Endothelial cell of umbilical vein (primary cell): Measurements from ENCODE around the gene EGFL6. TPM values are rescaled to one million over a fixed set of nuclear protein-coding genes. Genes with fewer than 3 reads are reported as not detected.

ENCODE experiments used
- BruUV-seq: library from RNA; stranded (reverse); fragments of 400-500 nt; replicated peaks from 2 replicates; lab custom pipeline; 2021; lab: Mats Ljungman, UMichigan
- CTCF ChIA-PET: fragments of 300-600, 350-600 bp; sonication (Branson Sonifier 250); formaldehyde crosslinking; loops from one replicate; lab custom pipeline; 2021; ENCODE audit warnings: antibody characterized with exemption, inconsistent platforms; lab: Charles Lee
- POLR2A ChIA-PET: fragments of 300-600, 350-600 bp; sonication (Branson Sonifier 250); formaldehyde crosslinking; loops from one replicate; lab custom pipeline; 2021; ENCODE audit warnings: antibody characterized with exemption, inconsistent platforms; lab: Charles Lee
- DNase-seq: peaks from one replicate; pipeline ENCODE4 v3.0.0-alpha.2; 2011; ENCODE audit warnings: low read depth, low spot score
- FAIRE-seq: peaks from 2 replicates; lab custom pipeline; 2011; peaks lifted over from hg19 to GRCh38; lab: Jason Lieb, UNC
- H2AFZ ChIP-seq: 2 replicates; pipeline ENCODE4 v1.6.0; 2012; ENCODE audit warnings: low read depth, low read length, control low read depth, inconsistent platforms
- H3K27ac ChIP-seq: 2 replicates; pipeline ENCODE4 v1.5.1; 2011; ENCODE audit warnings: low read depth, mild to moderate bottlenecking, control low read depth, low read length, moderate library complexity; ENCODE audit not compliant: insufficient read depth
- H3K27me3 ChIP-seq, 2 experiments: 2 replicates each; pipeline versions ENCODE4 v1.6.0 to v1.6.1; 2011; ENCODE audit warnings: low read length in 2 of 2, mixed read lengths in 1 of 2; ENCODE audit not compliant: control insufficient read depth in 2 of 2, insufficient read depth in 2 of 2
- H3K36me3 ChIP-seq, 2 experiments: 2 replicates in 1 of 2; 3 replicates in 1 of 2; pipeline ENCODE4 v1.5.1; 2011; ENCODE audit warnings: low read length in 2 of 2, mild to moderate bottlenecking in 1 of 2, moderate library complexity in 1 of 2; ENCODE audit not compliant: control insufficient read depth in 2 of 2, insufficient read depth in 2 of 2; ENCODE audit errors: extremely low read depth in 1 of 2
- H3K4me1 ChIP-seq: 3 replicates; pipeline ENCODE4 v1.5.1; 2011; ENCODE audit warnings: mild to moderate bottlenecking, low read length; ENCODE audit not compliant: control insufficient read depth, insufficient read depth; ENCODE audit errors: extremely low read depth
- H3K4me2 ChIP-seq: 2 replicates; pipeline ENCODE4 v1.6.1; 2011; ENCODE audit warnings: low read length, control low read depth, mixed read lengths; ENCODE audit not compliant: insufficient read depth
- H3K4me3 ChIP-seq, 3 experiments: fragments of 200-600 bp in 1 of 3; sonication (generic), shearing (Covaris generic) in 1 of 3; replicated peaks in 1 of 3; 2 replicates each; pipeline ENCODE4 v1.5.1; 2011 to 2016; ENCODE audit warnings: control low read depth in 3 of 3, low read length in 3 of 3, mild to moderate bottlenecking in 2 of 3, inconsistent platforms in 1 of 3, low read depth in 1 of 3, moderate library complexity in 1 of 3; ENCODE audit not compliant: insufficient read depth in 1 of 3
- H3K79me2 ChIP-seq: 2 replicates; pipeline ENCODE4 v1.6.0; 2012; ENCODE audit warnings: low read length, inconsistent platforms; ENCODE audit not compliant: control insufficient read depth, insufficient read depth
- H3K9ac ChIP-seq: replicated peaks from 2 replicates; pipeline ENCODE3; 2011; ENCODE audit warnings: low read length, control low read depth; ENCODE audit not compliant: insufficient read depth; ENCODE audit errors: extremely low read depth
- H3K9me1 ChIP-seq: replicated peaks from 3 replicates; pipeline ENCODE4 v1.6.0; 2011; ENCODE audit warnings: mild to moderate bottlenecking, low read length; ENCODE audit not compliant: control insufficient read depth, insufficient read depth; ENCODE audit errors: extremely low read depth
- H3K9me3 ChIP-seq: replicated peaks from 2 replicates; pipeline ENCODE4 v1.5.1; 2012; ENCODE audit warnings: low read length, inconsistent platforms; ENCODE audit not compliant: control insufficient read depth, insufficient read depth
- H4K20me1 ChIP-seq: replicated peaks from 2 replicates; pipeline ENCODE3; 2011; ENCODE audit warnings: mild to moderate bottlenecking, low read length; ENCODE audit not compliant: control insufficient read depth, insufficient read depth; ENCODE audit errors: extremely low read depth
- EZH2 ChIP-seq: IDR thresholded peaks from 2 replicates; pipeline ENCODE4 v1.6.1; 2012; ENCODE audit warnings: borderline replicate concordance, low read depth, mild to moderate bottlenecking, moderate library complexity, low read length, inconsistent platforms; ENCODE audit not compliant: severe bottlenecking
- GATA2 ChIP-seq: IDR thresholded peaks from 2 replicates; pipeline ENCODE4 v1.7.0; 2011; ENCODE audit warnings: low read depth, mild to moderate bottlenecking, moderate library complexity, mixed read lengths, low read length; ENCODE audit not compliant: insufficient read length, insufficient read depth
- JUN ChIP-seq: IDR thresholded peaks from 2 replicates; pipeline ENCODE4 v1.6.1; 2011; ENCODE audit warnings: borderline replicate concordance, low read depth; ENCODE audit not compliant: insufficient read length, insufficient read depth
- MAX ChIP-seq: IDR thresholded peaks from 2 replicates; pipeline ENCODE4 v1.6.1; 2011; ENCODE audit not compliant: insufficient read depth, insufficient read length
- MYC ChIP-seq: IDR thresholded peaks from one replicate; pipeline ENCODE4 v1.6.1; 2011; ENCODE audit warnings: mild to moderate bottlenecking, low read depth, low read length
- POLR2A ChIP-seq: IDR thresholded peaks from 2 replicates; pipeline ENCODE4 v1.6.1; 2012; ENCODE audit warnings: low read depth, mild to moderate bottlenecking, control low read depth, low read length
- POLR2AphosphoS5 ChIP-seq: IDR thresholded peaks from 2 replicates; pipeline ENCODE4 v1.6.1; 2012; ENCODE audit warnings: low read depth, mild to moderate bottlenecking, control low read depth, low read length, moderate library complexity; ENCODE audit not compliant: insufficient read depth
- dilution Hi-C: fragments of 300-500 bp; cut with MboI; formaldehyde crosslinking; loops from one replicate; pipeline ENCODE4 v1.15.0; 2019; ENCODE audit warnings: low sequenced_read_pairs; ENCODE audit not compliant: extremely low pct_ligation_motif_present
- intact Hi-C: fragments of 100-400 bp; cut with micrococcal nuclease; formaldehyde crosslinking; loops from one replicate; pipeline ENCODE4 v1.10.0; 2022
- polyA plus RNA-seq, 4 experiments: library from polyadenylated mRNA; depleted of rRNA in 3 of 4; stranded (reverse) in 3 of 4; unstranded in 1 of 4; fragments of >200 nt; gene quantifications; 2 replicates each; pipeline versions ENCODE4 v1.2.1 to v1.2.3, GENCODE V29; 2011 to 2012; ENCODE audit warnings: missing spikeins in 1 of 4
- total RNA-seq: library from RNA; stranded (reverse); gene quantifications from 2 replicates; pipeline ENCODE4 v1.2.3, GENCODE V29; 2021

EGFL6 gene
- total and polyA plus RNA-seq, 2 donors (not counting 3 experiments of a cell fraction or from before 2014, with no cell fraction given): not detected

- CTCF ChIA-PET: no interaction called here
- Histone ChIP-seq H4K20me1 (no peaks in the 10 kb centered on the region), H3K9me1 (no peaks in the 10 kb centered on the region), H3K4me1 (peaks cover 7% of the 10 kb centered on the region), H2AFZ (no peak overlapping the region), H3K9ac (no peak overlapping the region), H3K27ac (no peak overlapping the region), H3K79me2 (no peaks in the 10 kb centered on the region), H3K36me3 (no peaks in the 10 kb centered on the region), H3K9me3 (no peaks in the 10 kb centered on the region), H3K4me3 (no peak overlapping the region), H3K27me3 (no peaks in the 10 kb centered on the region), H3K4me2 (no peak overlapping the region)
- dilution Hi-C loops: no loop called here
- peak; percentile 44 for DNase-seq
- FAIRE-seq: peak; percentile 80
- BruUV-seq: no TSS peak
- intact Hi-C loops: no loop called here
- POLR2A ChIA-PET: no interaction called here
- TF ChIP-seq GATA2: no peak
- peak; percentile 14 for TF ChIP-seq JUN
Observed at GRCh38 chrX:13520351-13520750, 49.0 kb upstream of the EGFL6 start.

- Histone ChIP-seq H3K9me3 (no peaks in the 10 kb centered on the region), H3K4me1 (peaks cover 7% of the 10 kb centered on the region), H3K79me2 (no peaks in the 10 kb centered on the region), H3K4me2 (no peak overlapping the region), H3K4me3 (no peak overlapping the region), H3K9ac (no peak overlapping the region), H2AFZ (no peak overlapping the region), H3K9me1 (no peaks in the 10 kb centered on the region), H3K27ac (no peak overlapping the region), H3K36me3 (no peaks in the 10 kb centered on the region), H3K27me3 (no peaks in the 10 kb centered on the region), H4K20me1 (no peaks in the 10 kb centered on the region)
- POLR2A ChIA-PET: no interaction called here
- CTCF ChIA-PET: no interaction called here
- intact Hi-C loops (no loop called here), dilution Hi-C loops (no loop called here)
- TF ChIP-seq MYC: no peak
- TF ChIP-seq POLR2AphosphoS5: no peak
- TF ChIP-seq POLR2A: no peak
- TF ChIP-seq MAX: no peak
- TF ChIP-seq GATA2: no peak
- TF ChIP-seq JUN: no peak
- TF ChIP-seq EZH2: no peak
- DNase-seq: no peak
- BruUV-seq: no TSS peak
- no peak for FAIRE-seq
Observed at GRCh38 chrX:13520936-13521335, 48.5 kb upstream of the EGFL6 start.
